Uterine smooth muscle cell (primary cell): ENCODE measurements around the gene GNB2. TPM values are rescaled to one million over a fixed set of nuclear protein-coding genes. Genes with fewer than 3 reads are reported as not detected.

Experiments
- total RNA-seq: library from RNA; depleted of rRNA; stranded (reverse); fragments of >200 nt; gene quantifications from 2 replicates; pipeline ENCODE4 v1.2.3, GENCODE V29; 2014

GNB2 gene
- total RNA-seq = 64.2 and 93.7 TPM in 2 replicates

GRCh38 chr7:100673302-100673941 lies at the start of gene GNB2:
Gene GNB2 (plus strand): TSS chr7:100673740. CDS start chr7:100676266, 2,526 bp downstream.

GRCh38 chr7:100641463-100641859 lies 32.1 kb upstream of the GNB2 start, which contains the start of gene TFR2:
Gene TFR2 (minus strand): TSS chr7:100641552. CDS start chr7:100641509, 43 bp downstream.

DNA sequence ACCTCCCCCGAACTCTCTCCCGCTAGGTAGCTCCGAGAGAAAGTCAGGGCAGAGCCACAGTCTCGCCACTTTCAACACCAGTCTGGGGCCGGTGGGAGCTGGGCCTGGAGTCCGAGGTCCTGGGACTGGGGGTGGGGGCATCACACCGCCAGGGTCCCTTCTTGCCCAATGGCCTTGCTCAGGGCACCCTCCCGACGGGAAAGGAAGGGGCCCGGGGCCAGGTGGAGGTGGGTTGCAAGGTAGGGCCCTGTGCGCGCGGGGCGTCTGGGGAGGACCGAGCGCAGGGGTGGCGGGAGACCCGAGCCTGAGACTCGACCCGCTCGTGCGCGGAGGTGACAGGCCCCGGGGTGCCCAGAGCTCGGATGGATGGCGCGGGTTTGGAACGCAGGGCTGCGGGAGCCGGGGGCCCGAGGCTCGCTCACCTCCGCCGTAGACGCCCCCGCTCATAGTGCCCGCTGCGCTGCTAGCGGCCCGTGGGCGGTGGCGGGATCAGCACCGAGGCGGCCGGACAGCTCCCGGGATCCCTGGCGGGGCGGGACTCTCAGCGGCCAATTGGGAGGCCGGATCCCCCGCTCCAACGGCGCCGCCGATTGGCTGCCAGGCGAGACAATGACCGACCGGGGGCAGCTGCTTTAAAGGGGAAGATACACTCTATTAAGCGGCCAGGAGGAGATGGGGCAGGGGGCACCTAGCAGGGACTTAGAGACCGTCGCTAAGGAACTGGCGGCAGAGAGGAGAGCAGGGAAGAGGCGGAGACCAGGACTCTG lies 17.4 kb upstream of the GNB2 start, which contains the start of gene ACTL6B:
Gene ACTL6B (minus strand): TSS at position 541 of the 767 bp plus-strand sequence. CDS start 94 bp downstream, at position 447.

GRCh38 chr7:100694098-100694745 lies 20.7 kb downstream of the GNB2 start, which contains the start of gene GIGYF1:
Gene GIGYF1 (minus strand): TSS chr7:100694250. CDS start chr7:100688238, 6,012 bp downstream.

DNA sequence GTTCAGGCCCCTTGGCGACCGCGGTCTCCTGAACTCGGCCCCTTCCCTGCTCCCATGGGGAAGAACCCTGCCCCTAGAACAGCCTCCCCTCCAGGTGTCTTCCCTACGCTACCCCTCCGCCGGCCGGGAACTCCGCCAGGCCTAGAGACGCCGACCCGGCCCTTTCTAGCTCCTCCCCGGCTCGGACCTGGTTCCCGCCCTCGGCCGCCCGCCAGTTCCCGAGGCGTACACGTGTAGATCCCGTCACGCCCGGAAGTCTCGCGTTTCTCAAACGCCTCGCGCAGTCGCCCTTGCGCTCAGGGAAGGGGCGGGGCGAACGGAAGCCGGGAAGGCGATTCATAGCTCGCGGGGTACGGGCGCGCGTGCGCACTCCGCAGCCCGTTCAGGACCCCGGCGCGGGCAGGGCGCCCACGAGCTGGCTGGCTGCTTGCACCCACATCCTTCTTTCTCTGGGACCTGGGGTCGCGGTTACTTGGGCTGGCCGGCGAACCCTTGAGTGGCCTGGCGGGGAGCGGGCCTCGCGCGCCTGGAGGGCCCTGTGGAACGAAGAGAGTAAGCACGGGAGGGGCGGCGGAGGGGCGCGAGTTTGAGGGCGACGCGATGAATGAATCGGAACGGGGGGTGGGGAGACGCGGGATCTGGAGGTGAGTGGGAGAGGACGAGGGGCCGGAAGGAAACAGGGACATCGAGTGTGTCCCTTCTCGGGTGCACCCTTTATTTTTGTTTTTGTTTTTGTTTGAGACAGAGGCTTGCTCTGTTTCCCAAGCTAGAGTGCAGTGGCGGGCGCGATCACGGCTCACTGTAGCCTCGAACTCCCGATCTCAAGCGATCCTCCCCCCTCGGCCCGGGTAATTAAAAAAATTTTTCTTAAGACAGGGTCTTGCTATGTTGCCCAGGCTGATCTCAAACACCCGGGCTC lies 32.5 kb downstream of the GNB2 start, which contains the start of gene POP7:
Gene POP7 (plus strand): TSS at position 369 of the 919 bp plus-strand sequence. CDS start 710 bp downstream, outside the sequence.

DNA sequence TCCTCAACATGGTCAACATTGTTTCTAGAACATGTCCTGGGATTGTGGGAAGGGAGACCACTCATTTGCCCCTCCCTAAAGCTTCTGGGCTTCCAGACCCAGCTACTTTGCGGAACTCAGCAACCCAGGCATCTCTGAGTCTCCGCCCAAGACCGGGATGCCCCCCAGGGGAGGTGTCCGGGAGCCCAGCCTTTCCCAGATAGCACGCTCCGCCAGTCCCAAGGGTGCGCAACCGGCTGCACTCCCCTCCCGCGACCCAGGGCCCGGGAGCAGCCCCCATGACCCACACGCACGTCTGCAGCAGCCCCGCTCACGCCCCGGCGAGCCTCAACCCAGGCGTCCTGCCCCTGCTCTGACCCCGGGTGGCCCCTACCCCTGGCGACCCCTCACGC lies 46.7 kb downstream of the GNB2 start, which contains the start of gene EPO:
Gene EPO (plus strand): TSS at position 190 of the 392 bp plus-strand sequence. CDS start 513 bp downstream, outside the sequence.

Other genes starting within 250 kb of the GNB2 start
- gene ZCWPW1, start 245.0 kb upstream of the GNB2 start, total RNA-seq = 1.4 TPM in 2 replicates
- 28.5 and 40.4 TPM in 2 replicates for gene MEPCE, start 243.9 kb upstream of the GNB2 start, total RNA-seq
- 32.9 and 36.2 TPM in 2 replicates for gene PPP1R35, start 237.2 kb upstream of the GNB2 start, total RNA-seq
- gene SPACDR, start 209.5 kb upstream of the GNB2 start, total RNA-seq = 0.37 TPM in 1 of 2 replicates, not detected in the other
- gene TSC22D4, start 194.5 kb upstream of the GNB2 start, total RNA-seq = 23.0 and 23.6 TPM in 2 replicates
- 1.2 and 2.5 TPM in 2 replicates for gene NYAP1, start 189.8 kb upstream of the GNB2 start, total RNA-seq
- 4.4 and 5.1 TPM in 2 replicates for gene AGFG2, start 134.5 kb upstream of the GNB2 start, total RNA-seq
- gene SAP25, start 99.8 kb upstream of the GNB2 start, total RNA-seq = not detected in 2 replicates
- gene LRCH4, start 87.6 kb upstream of the GNB2 start, total RNA-seq = 17.7 and 21.7 TPM in 2 replicates
- 0.55 and 1.4 TPM in 2 replicates for gene FBXO24, start 87.4 kb upstream of the GNB2 start, total RNA-seq
- gene PCOLCE, start 71.4 kb upstream of the GNB2 start, total RNA-seq = 79.7 and 107 TPM in 2 replicates
- 3.5 and 5.6 TPM in 2 replicates for gene MOSPD3, start 61.2 kb upstream of the GNB2 start, total RNA-seq
- gene TFR2, start 32.2 kb upstream of the GNB2 start, total RNA-seq = 0.33 and 0.37 TPM in 2 replicates
- not detected in 2 replicates for gene ACTL6B, start 17.3 kb upstream of the GNB2 start, total RNA-seq
- 23.5 and 32.0 TPM in 2 replicates for gene GIGYF1, start 20.5 kb downstream of the GNB2 start, total RNA-seq
- 33.4 and 51.5 TPM in 2 replicates for gene POP7, start 32.4 kb downstream of the GNB2 start, total RNA-seq
- gene EPO, start 46.7 kb downstream of the GNB2 start, total RNA-seq = not detected in 2 replicates
- not detected in 2 replicates for gene ZAN, start 59.9 kb downstream of the GNB2 start, total RNA-seq
- 37.1 and 46.9 TPM in 2 replicates for gene EPHB4, start 153.8 kb downstream of the GNB2 start, total RNA-seq
- gene SLC12A9, start 179.0 kb downstream of the GNB2 start, total RNA-seq = 10.8 and 13.5 TPM in 2 replicates
- gene TRIP6, start 193.6 kb downstream of the GNB2 start, total RNA-seq = 77.8 and 79.7 TPM in 2 replicates
- 37.2 and 60.2 TPM in 2 replicates for gene SRRT, start 201.4 kb downstream of the GNB2 start, total RNA-seq
- 7.2 and 9.9 TPM in 2 replicates for gene UFSP1, start 216.0 kb downstream of the GNB2 start, total RNA-seq
- gene ACHE, start 222.1 kb downstream of the GNB2 start, total RNA-seq = 0.25 TPM in 1 of 2 replicates, not detected in the other